ENCODE measurements around the gene SYNE2.
"Not testable (repeated sequence)": the region's sequence is repeated elsewhere in the genome, so short reads cannot be mapped to it uniquely, and the experiment has no call there.

The SYNE2 gene

GRCh38 chr14:64208981-64209380 is 356.2 kb downstream of the SYNE2 start:
- Histone ChIP-seq H3K27me3 (ENCODE audit: insufficient read depth, low read depth) (no peaks in the 10 kb centered on the region), H3K4me2 (no peak overlapping the region), H2AFZ (ENCODE audit: low read depth) (no peak overlapping the region), H3K4me3 (IDR thresholded peaks at IDR 0.05; ENCODE audit: insufficient read depth, low read depth, low read length) (no peak overlapping the region), H3K79me2 (ENCODE audit: insufficient read depth, low read depth) (no peaks in the 10 kb centered on the region), H3K27ac (no peak overlapping the region), H4K20me1 (ENCODE audit: insufficient read depth) (no peaks in the 10 kb centered on the region), H3K9ac (no peak overlapping the region), H3K4me1 (ENCODE audit: low read depth, poor library complexity, severe bottlenecking) (peaks cover 34% of the 10 kb centered on the region), H3K36me3 (ENCODE audit: insufficient read depth) (no peaks in the 10 kb centered on the region)
- no peak for TF ChIP-seq CTCF (conservative IDR thresholded peaks at IDR 0.05; ENCODE audit: low read depth, low read length)

DNA sequence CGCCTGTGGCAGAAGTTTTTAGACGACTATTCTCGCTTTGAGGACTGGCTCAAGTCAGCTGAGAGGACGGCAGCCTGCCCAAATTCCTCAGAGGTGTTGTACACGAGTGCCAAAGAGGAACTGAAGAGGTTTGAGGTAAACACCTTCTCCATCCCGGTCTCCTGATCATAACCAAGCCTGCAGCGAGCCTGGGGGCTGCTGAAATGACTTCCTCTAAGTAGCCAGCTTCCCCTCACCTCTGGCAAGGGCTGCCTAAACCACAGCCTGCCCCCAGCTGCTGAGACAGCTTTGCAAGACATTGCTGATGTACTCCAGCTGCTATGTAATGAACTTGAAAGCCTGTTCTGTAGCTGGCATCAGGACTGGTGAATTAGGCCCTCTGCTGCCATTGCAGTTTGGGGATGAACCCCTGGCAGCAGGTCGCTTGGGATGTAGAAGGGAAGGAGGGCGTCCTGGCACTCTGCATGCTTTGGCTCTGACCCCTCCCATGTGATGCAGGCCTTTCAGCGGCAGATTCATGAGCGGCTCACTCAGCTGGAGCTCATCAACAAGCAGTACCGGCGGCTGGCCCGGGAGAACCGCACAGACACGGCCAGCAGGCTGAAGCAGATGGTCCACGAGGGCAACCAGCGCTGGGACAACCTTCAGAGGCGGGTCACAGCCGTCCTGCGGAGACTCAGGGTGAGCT is 356.8 kb downstream of the SYNE2 start:
- H3K27me3 ChIP-seq (ENCODE audit: insufficient read depth, low read depth), result no peaks in the 10 kb centered on the region
- H3K4me1 ChIP-seq (ENCODE audit: low read depth, poor library complexity, severe bottlenecking), result peaks cover 28% of the 10 kb centered on the region
- no peaks in the 10 kb centered on the region for H3K79me2 ChIP-seq (ENCODE audit: insufficient read depth, low read depth)
- H3K4me2 ChIP-seq, result no peak overlapping the region
- no peak overlapping the region for H3K27ac ChIP-seq
- no peaks in the 10 kb centered on the region for H4K20me1 ChIP-seq (ENCODE audit: insufficient read depth)
- H2AFZ ChIP-seq (ENCODE audit: low read depth), result no peak overlapping the region
- TF ChIP-seq CTCF (conservative IDR thresholded peaks at IDR 0.05; ENCODE audit: low read depth, low read length), result no peak
- H3K36me3 ChIP-seq (ENCODE audit: insufficient read depth), result no peaks in the 10 kb centered on the region
- no peak overlapping the region for H3K4me3 ChIP-seq (IDR thresholded peaks at IDR 0.05; ENCODE audit: insufficient read depth, low read depth, low read length)
- H3K9ac ChIP-seq, result no peak overlapping the region

- H3K9ac ChIP-seq, result no peak overlapping the region
- H3K79me2 ChIP-seq (ENCODE audit: insufficient read depth, low read depth), result no peaks in the 10 kb centered on the region
- no peak overlapping the region for H3K4me2 ChIP-seq
- no peaks in the 10 kb centered on the region for H3K36me3 ChIP-seq (ENCODE audit: insufficient read depth)
- no peak for TF ChIP-seq CTCF (conservative IDR thresholded peaks at IDR 0.05; ENCODE audit: low read depth, low read length)
- H3K27me3 ChIP-seq (ENCODE audit: insufficient read depth, low read depth), result no peaks in the 10 kb centered on the region
- no peak overlapping the region for H3K27ac ChIP-seq
- no peaks in the 10 kb centered on the region for H4K20me1 ChIP-seq (ENCODE audit: insufficient read depth)
- no peak overlapping the region for H2AFZ ChIP-seq (ENCODE audit: low read depth)
- H3K4me1 ChIP-seq (ENCODE audit: low read depth, poor library complexity, severe bottlenecking), result peaks cover 21% of the 10 kb centered on the region
- H3K4me3 ChIP-seq (IDR thresholded peaks at IDR 0.05; ENCODE audit: insufficient read depth, low read depth, low read length), result no peak overlapping the region
Observed at GRCh38 chr14:64210216-64210615, 357.4 kb downstream of the SYNE2 start.

DNA sequence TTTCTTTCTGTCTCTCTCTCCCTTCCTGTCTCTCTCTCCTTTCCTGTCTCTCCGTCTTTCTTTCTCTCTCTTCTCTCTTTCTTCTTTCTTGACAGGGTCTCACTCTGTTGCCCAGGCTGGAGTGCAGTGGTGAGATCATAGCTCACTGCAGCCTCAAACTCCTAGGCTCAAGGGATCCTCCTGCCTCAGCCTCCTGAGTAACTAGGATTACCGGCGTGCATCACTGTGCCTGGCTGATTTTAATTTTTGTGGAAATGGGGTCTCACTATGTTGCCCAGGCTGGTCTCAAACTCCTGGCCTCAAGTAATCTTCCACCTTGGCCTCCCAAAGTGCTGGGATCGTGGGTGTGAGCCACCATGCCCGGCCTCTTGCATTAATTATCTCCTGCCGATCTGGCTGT is 358.1 kb downstream of the SYNE2 start:
- not testable (repeated sequence) for H2AFZ ChIP-seq (ENCODE audit: low read depth); H3K27me3 ChIP-seq (ENCODE audit: insufficient read depth, low read depth); H3K27ac ChIP-seq; H3K4me2 ChIP-seq; H3K79me2 ChIP-seq (ENCODE audit: insufficient read depth, low read depth); H3K36me3 ChIP-seq (ENCODE audit: insufficient read depth); H3K4me3 ChIP-seq (IDR thresholded peaks at IDR 0.05; ENCODE audit: insufficient read depth, low read depth, low read length); H4K20me1 ChIP-seq (ENCODE audit: insufficient read depth); H3K9ac ChIP-seq
- H3K4me1 ChIP-seq (ENCODE audit: low read depth, poor library complexity, severe bottlenecking), result peaks cover 14% of the 10 kb centered on the region

- peaks cover 4% of the 10 kb centered on the region for H3K4me1 ChIP-seq (ENCODE audit: low read depth, poor library complexity, severe bottlenecking)
- H3K27me3 ChIP-seq (ENCODE audit: insufficient read depth, low read depth), result no peaks in the 10 kb centered on the region
- no peak for TF ChIP-seq CTCF (conservative IDR thresholded peaks at IDR 0.05; ENCODE audit: low read depth, low read length)
- no peak overlapping the region for H3K27ac ChIP-seq
- no peaks in the 10 kb centered on the region for H3K36me3 ChIP-seq (ENCODE audit: insufficient read depth)
- H2AFZ ChIP-seq (ENCODE audit: low read depth), result no peak overlapping the region
- no peak overlapping the region for H3K4me3 ChIP-seq (IDR thresholded peaks at IDR 0.05; ENCODE audit: insufficient read depth, low read depth, low read length)
- H3K79me2 ChIP-seq (ENCODE audit: insufficient read depth, low read depth), result no peaks in the 10 kb centered on the region
- no peaks in the 10 kb centered on the region for H4K20me1 ChIP-seq (ENCODE audit: insufficient read depth)
- H3K9ac ChIP-seq, result no peak overlapping the region
- no peak overlapping the region for H3K4me2 ChIP-seq
Observed at GRCh38 chr14:64212666-64213065, 359.9 kb downstream of the SYNE2 start.

Measured in KMS-11 (cell line).